Small intestine (tissue), 7 donors: ENCODE results near the gene SERTAD4. TPM values are rescaled to one million over a fixed set of nuclear protein-coding genes. Genes with fewer than 3 reads are reported as not detected.

ENCODE experiments used
- DNase-seq, 2 donors: peaks; one replicate each; pipeline versions ENCODE4 v3.0.0 to v3.0.0-alpha.2; 2013
- FAIRE-seq: peaks from 2 replicates; lab custom pipeline; 2012; peaks lifted over from hg19 to GRCh38; lab: Jason Lieb, UNC
- H3K27ac ChIP-seq, 3 donors: one replicate each; pipeline ENCODE4 v1.5.1; 2013; ENCODE audit warnings: low read length in 2 of 3, mild to moderate bottlenecking in 2 of 3, control low read depth in 1 of 3, inconsistent platforms in 1 of 3, low read depth in 1 of 3, moderate library complexity in 1 of 3
- H3K27me3 ChIP-seq, 3 donors: one replicate each; pipeline ENCODE4 v1.6.1; 2013; ENCODE audit warnings: low read length in 3 of 3, inconsistent platforms in 1 of 3; ENCODE audit not compliant: control insufficient read depth in 3 of 3, insufficient read depth in 3 of 3
- H3K36me3 ChIP-seq, 3 donors: one replicate each; pipeline ENCODE4 v1.6.1; 2013; ENCODE audit warnings: low read length in 3 of 3, inconsistent platforms in 1 of 3, low read depth in 1 of 3, mild to moderate bottlenecking in 1 of 3, moderate library complexity in 1 of 3; ENCODE audit not compliant: control insufficient read depth in 3 of 3, insufficient read depth in 2 of 3
- H3K4me1 ChIP-seq, 3 donors: one replicate each; pipeline ENCODE4 v1.6.1; 2013; ENCODE audit warnings: low read length in 2 of 3, inconsistent platforms in 1 of 3, low read depth in 1 of 3, mild to moderate bottlenecking in 1 of 3, moderate library complexity in 1 of 3; ENCODE audit not compliant: control insufficient read depth in 3 of 3, insufficient read depth in 2 of 3
- H3K4me3 ChIP-seq, 3 donors: one replicate each; pipeline ENCODE4 v1.5.1; 2013; ENCODE audit warnings: low read length in 3 of 3, control low read depth in 1 of 3, inconsistent platforms in 1 of 3, low read depth in 1 of 3, mild to moderate bottlenecking in 1 of 3, moderate library complexity in 1 of 3
- H3K9me3 ChIP-seq, 2 donors: one replicate each; pipeline ENCODE4 v1.6.1; 2013; ENCODE audit warnings: low read depth in 1 of 2, low read length in 1 of 2; ENCODE audit not compliant: control insufficient read depth in 2 of 2, insufficient read depth in 1 of 2
- WGBS, 3 donors: extraction: QIAGEN DNeasy Blood & Tissue Kit; methylation state at CpG; one replicate each; pipeline ENCODE4 v1.1.7; 2013; 5-methylcytosine and 5-hydroxymethylcytosine counted together
- polyA plus RNA-seq, 4 donors: library from polyadenylated mRNA; stranded (reverse) in 3 of 4; unstranded in 1 of 4; fragments of 200-250 nt in 3 of 4; fragments of 120-200 nt in 1 of 4; gene quantifications; one replicate each; pipeline versions ENCODE4 v1.2.1 to v1.2.3, GENCODE V29; 2013
- donor health status: healthy with polysubstance abuse.
- donor health status: control.
- donor health status: control.
- donor health status: Bipolar disorder and iron deficiency.
- donor health status: healthy.

Gene SERTAD4
- polyA plus RNA-seq, 4 donors = 0.88 to 1.0 TPM; not detected in 2

- Histone ChIP-seq H3K4me3 (no peak overlapping the region), H3K27ac (no peak overlapping the region), H3K36me3 (no peaks in the 10 kb centered on the region), H3K27me3 (peaks cover 0 to 51% (median 2%) of the 10 kb centered on the region in 3 donors), H3K9me3 (no peaks in the 10 kb centered on the region), H3K4me1 (peaks cover 0 to 5% (median 0%) of the 10 kb centered on the region in 3 donors)
- FAIRE-seq (no peak), DNase-seq (no peak)
- WGBS, 3 donors = 82 to 94% (median 89%) methylated on average over 3 of the region's 3 CpGs
These were observed 2.9 kb downstream of the SERTAD4 start for GRCh38 chr1:210235363-210236053.

- peak overlapping the region in 2 of 3 donors; percentile 56 to 71 for H3K27ac ChIP-seq
- H3K27me3 ChIP-seq = peaks cover 0 to 47% (median 2%) of the 10 kb centered on the region in 3 donors
- no peak for FAIRE-seq
- H3K4me3 ChIP-seq = no peak overlapping the region
- H3K4me1 ChIP-seq = peaks cover 0 to 5% (median 0%) of the 10 kb centered on the region in 3 donors
- DNase-seq = peak in 1 of 2 donors; percentile 8
- WGBS, 3 donors = 61 to 80% (median 80%) methylated on average over 4 of the region's 4 CpGs
- H3K9me3 ChIP-seq = no peaks in the 10 kb centered on the region
- no peaks in the 10 kb centered on the region for H3K36me3 ChIP-seq
These were observed 3.8 kb downstream of the SERTAD4 start for GRCh38 chr1:210236386-210236839.

- peaks cover 0 to 5% (median 0%) of the 10 kb centered on the region in 3 donors for H3K4me1 ChIP-seq
- no peak for FAIRE-seq
- H3K27ac ChIP-seq = peak overlapping the region in 2 of 3 donors; percentile 56 to 71
- H3K4me3 ChIP-seq = no peak overlapping the region
- 38 to 75% (median 66%) methylated on average over 10 of the region's 10 CpGs for WGBS, 3 donors
- H3K27me3 ChIP-seq = peaks cover 0 to 44% (median 2%) of the 10 kb centered on the region in 3 donors
- no peaks in the 10 kb centered on the region for H3K9me3 ChIP-seq
- H3K36me3 ChIP-seq = no peaks in the 10 kb centered on the region
- DNase-seq = peak in 1 of 2 donors; percentile 26
These were observed 4.3 kb downstream of the SERTAD4 start for GRCh38 chr1:210236840-210237409.

GRCh38 chr1:210237479-210237878 is 4.9 kb downstream of the SERTAD4 start:
- FAIRE-seq = no peak

GRCh38 chr1:210237981-210238380 is 5.4 kb downstream of the SERTAD4 start:
- 77 to 94% (median 92%) methylated on average over 8 of the region's 8 CpGs for WGBS, 3 donors
- FAIRE-seq (no peak), DNase-seq (no peak)
- Histone ChIP-seq H3K36me3 (no peaks in the 10 kb centered on the region), H3K27me3 (peaks cover 0 to 39% (median 2%) of the 10 kb centered on the region in 3 donors), H3K27ac (no peak overlapping the region), H3K9me3 (no peaks in the 10 kb centered on the region), H3K4me3 (no peak overlapping the region), H3K4me1 (peaks cover 0 to 5% (median 0%) of the 10 kb centered on the region in 3 donors)

More at GRCh38 chr1:210237479-210237878, 4.9 kb downstream of the SERTAD4 start:
- Histone ChIP-seq H3K4me3 (no peak overlapping the region), H3K36me3 (no peaks in the 10 kb centered on the region), H3K4me1 (peaks cover 0 to 5% (median 0%) of the 10 kb centered on the region in 3 donors), H3K27ac (peak overlapping the region in 2 of 3 donors; percentile 56 to 71), H3K27me3 (peaks cover 0 to 41% (median 2%) of the 10 kb centered on the region in 3 donors), H3K9me3 (no peaks in the 10 kb centered on the region)
- WGBS, 3 donors = 49 to 84% (median 74%) methylated on average over 5 of the region's 5 CpGs
- no peak for DNase-seq

- Histone ChIP-seq H3K4me1 (peaks cover 0 to 5% (median 0%) of the 10 kb centered on the region in 3 donors), H3K4me3 (no peak overlapping the region), H3K27me3 (peaks cover 0 to 25% (median 2%) of the 10 kb centered on the region in 3 donors), H3K27ac (no peak overlapping the region), H3K9me3 (no peaks in the 10 kb centered on the region), H3K36me3 (no peaks in the 10 kb centered on the region)
- FAIRE-seq (no peak), DNase-seq (peak in 1 of 2 donors; percentile 26)
- 46 to 73% (median 66%) methylated on average over 7 of the region's 7 CpGs for WGBS, 3 donors
These were observed 6.9 kb downstream of the SERTAD4 start for GRCh38 chr1:210239349-210240111.

- WGBS, 3 donors = 82 to 91% (median 85%) methylated on average over 5 of the region's 5 CpGs
- peaks cover 0 to 25% (median 2%) of the 10 kb centered on the region in 3 donors for H3K27me3 ChIP-seq
- no peaks in the 10 kb centered on the region for H3K9me3 ChIP-seq
- no peaks in the 10 kb centered on the region for H3K36me3 ChIP-seq
- H3K4me3 ChIP-seq = no peak overlapping the region
- H3K4me1 ChIP-seq = peaks cover 0 to 5% (median 0%) of the 10 kb centered on the region in 3 donors
- DNase-seq = no peak
- no peak for FAIRE-seq
- no peak overlapping the region for H3K27ac ChIP-seq
These were observed 8.5 kb downstream of the SERTAD4 start for GRCh38 chr1:210241121-210241520.
